HCEC 1CT (cell line): ENCODE measurements around the gene HEXIM1.
A peak's percentile ranks its signal among the peaks of the same experiment; 100 is the strongest.

ENCODE experiments used
- DNase-seq: peaks from one replicate; pipeline ENCODE4 v3.0.0-alpha.2; 2017

Gene HEXIM1

DNA sequence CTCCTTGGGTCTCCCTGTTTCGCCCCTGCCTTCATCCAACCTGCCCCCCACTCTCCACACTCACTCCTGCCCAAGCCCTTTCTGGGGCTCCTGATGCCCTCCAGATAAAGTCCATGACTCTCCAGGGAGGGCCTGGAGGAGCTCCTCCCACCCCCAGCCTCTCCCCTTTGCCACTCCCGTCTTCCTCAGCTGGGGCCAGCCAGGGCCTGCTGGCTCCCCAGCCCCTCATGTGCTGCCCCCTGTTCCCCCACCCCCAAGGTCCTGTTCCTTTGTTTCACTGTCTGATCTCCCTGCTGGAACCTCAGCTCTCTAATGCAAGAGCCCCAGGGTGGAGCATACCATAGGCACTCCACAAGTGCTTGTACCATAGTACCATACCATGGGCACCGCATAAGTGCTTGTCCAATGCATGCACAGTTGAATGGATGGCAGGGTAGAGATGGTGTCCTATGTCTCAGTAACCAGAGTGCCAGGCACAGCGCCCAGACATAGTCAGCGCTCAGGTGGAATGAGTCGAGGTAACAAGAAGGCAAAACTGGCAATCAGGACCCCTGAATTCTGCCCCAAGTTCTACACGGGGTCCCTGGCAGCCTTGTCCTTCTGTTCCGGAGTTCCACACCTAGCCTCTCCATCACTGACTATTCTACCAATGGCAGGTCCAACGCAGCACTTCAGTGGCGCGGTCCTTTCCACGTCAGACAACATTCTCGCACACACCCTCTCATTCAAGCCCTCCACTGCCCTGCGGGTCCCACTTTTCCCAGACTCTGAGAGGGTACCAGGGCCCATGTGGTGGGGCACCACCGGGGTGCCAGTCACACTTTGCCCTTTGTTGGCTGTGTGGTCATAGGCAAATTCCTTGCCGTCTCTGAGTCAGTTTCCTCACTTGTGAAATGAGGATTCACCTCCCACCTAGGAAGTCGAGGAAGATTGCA lies 17.3 kb upstream of the HEXIM1 start:
- DNase-seq, result no peak

DNA sequence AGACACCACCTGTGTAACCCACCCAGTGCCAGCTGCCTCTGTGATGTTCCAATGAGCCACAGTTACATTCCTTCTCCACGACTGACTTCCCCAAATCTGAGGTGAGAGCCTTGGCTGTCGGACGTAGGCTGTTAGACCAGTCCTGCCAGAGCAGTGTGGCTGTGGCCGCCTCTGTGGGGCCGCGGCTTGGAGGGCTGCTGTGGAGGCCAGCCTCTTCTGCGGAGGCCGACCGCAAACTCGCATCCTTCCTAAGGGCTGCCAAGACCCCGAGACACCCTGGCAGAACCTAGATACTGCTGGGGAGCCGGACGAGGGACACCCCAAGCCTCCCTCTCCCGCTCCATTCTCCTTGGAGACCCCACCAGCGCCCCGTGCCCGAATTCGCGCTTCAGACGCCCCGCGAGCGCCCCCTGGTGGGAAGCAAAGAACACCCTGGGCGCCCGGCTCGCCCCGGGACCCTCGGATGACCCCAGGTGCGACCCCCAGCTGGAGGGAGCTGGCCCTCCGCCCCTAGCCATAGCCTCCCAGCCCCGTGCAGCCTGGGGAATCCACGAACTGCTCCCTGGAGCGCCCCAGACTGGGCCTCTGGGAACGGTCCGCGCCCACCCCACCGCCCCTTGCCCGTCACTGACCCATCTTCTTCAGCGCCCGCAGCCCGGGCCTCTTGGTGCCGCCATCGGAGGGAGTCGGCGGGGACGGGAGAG lies 16.5 kb upstream of the HEXIM1 start:
- DNase-seq, result no peak

GRCh38 chr17:45132320-45132571 lies 16.0 kb upstream of the HEXIM1 start, which contains the start of gene PLCD3:
Gene PLCD3, minus strand, starts transcription at chr17:45132515. Its CDS starts 105 bp downstream, at chr17:45132410.
- DNase-seq, result no peak

DNA sequence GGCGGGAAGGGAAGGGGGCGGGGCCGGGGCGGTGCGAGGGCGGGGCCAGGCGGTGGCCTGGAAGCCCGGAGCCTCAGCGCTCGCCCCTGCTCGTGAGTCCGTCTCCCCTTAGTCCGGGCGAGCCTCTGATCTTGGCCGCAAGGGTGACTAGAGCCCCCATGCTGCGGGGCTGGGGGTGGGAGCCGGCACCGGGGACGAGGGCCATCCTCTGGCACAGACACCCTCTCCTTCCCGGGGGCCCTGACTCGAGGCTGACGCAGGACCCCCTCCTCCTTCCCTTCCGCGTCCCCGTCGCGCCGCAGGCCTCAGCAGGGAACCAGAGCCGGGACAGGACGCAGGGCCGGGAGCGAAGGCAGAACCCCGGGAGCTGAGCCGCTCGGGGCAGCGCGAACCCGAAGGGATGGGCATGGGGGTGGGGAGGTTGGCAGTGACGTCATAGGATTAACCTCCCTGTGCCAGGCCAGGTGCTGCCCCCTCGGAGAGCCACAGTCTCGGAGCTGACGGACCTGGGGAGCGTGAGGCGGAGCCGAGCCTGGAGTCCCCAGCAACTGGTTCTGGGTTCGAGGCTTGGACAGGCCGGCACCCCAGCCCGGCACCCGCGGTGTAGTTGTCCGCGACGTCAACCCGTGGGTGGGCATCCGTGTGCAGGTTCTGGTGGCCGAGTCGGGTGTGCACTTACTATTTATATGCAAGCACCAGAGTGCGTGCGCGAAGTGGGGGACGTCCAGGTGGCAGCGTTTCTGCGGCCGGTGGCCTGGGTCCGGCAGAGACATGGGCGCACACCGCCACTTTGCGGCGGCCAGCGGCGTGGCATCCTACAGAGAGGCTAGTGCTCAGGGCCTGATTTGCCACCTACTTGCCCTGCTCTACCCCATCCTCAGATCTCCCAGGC lies 15.5 kb upstream of the HEXIM1 start:
- peak; percentile 79 for DNase-seq

DNA sequence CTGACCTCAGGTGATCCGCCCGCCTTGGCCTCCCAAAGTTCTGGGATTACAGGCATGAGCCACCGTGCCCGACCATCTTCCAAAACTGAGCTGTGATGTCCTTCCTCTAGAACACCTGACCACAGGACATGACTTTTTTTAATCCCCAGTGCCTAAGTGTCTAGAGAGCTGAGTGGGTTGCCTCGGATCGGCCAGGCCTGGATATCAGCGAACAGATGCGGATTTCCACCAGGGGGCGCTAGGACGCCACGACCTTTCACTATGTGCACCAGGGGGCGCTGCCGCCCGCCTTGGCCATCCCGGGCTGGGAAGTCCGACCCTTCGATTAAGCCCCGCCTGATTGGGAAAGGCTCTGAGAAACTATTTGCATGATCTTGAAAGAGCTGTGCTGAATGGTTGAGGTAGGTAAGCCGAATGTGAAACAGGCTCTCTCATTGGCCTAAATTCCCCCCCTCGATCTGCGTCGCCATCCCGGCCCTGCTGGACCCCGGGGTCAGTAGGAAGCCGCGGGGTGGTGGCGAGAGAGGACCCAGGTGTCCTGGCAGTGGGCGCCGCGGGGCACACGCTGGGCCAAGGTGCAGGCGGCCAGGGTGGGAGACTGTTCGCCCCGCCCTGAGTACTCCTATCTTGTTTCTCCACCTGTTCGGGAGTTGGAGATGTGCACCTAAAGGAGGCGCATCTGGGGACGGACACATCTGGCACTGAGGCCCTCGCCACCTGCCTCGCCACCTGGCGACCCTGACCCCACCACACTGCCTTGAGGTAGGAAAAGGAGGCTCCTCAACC lies 12.9 kb upstream of the HEXIM1 start, which contains the start of gene ACBD4:
ACBD4 (plus strand) TSS at position 496 of the 786 bp plus-strand sequence. CDS start 458 bp downstream, outside the sequence.
- DNase-seq, result peak; percentile 96

- DNase-seq, result no peak
Measured at GRCh38 chr17:45135978-45136791, 12.1 kb upstream of the HEXIM1 start.

GRCh38 chr17:45136846-45137560 lies 11.3 kb upstream of the HEXIM1 start:
- DNase-seq, result no peak

DNA sequence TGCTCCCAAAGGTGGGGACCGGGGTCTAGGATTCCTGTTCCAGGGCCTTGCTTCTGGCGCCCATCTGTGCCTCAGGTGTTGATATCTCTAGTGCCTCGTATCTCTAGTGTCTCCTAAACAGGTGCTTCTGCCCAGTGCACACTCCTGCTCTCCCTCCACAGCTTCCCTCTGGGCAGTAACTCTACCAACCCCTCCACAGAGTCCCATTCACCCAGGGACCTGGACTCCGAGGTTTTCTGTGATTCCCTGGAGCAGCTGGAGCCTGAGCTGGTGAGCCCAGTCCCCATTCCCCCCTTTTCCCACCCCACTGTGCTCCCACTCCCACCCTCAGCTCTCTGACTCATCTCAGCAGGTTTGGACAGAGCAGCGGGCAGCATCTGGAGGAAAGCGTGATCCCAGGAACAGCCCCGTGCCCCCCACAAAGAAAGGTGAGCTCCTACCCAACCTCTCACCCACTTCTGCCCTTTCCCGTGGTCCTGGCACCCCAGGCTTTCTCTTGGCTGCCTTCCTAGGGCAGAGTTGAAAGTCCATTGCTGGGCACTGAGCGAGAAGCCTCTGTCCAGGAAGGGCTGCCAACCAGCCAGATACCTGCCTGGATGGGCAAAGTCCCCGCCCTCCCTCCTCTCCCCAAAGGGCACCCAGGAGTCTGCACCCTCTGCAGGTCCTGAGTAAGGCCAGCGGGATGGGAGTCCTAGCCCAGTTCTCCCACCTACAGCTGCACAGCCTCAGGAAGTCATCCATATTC lies 10.5 kb upstream of the HEXIM1 start:
- no peak for DNase-seq

GRCh38 chr17:45138911-45139532 lies 9.3 kb upstream of the HEXIM1 start:
- DNase-seq, result no peak

- DNase-seq, result no peak
Measured at GRCh38 chr17:45139533-45139920, 8.7 kb upstream of the HEXIM1 start.

DNA sequence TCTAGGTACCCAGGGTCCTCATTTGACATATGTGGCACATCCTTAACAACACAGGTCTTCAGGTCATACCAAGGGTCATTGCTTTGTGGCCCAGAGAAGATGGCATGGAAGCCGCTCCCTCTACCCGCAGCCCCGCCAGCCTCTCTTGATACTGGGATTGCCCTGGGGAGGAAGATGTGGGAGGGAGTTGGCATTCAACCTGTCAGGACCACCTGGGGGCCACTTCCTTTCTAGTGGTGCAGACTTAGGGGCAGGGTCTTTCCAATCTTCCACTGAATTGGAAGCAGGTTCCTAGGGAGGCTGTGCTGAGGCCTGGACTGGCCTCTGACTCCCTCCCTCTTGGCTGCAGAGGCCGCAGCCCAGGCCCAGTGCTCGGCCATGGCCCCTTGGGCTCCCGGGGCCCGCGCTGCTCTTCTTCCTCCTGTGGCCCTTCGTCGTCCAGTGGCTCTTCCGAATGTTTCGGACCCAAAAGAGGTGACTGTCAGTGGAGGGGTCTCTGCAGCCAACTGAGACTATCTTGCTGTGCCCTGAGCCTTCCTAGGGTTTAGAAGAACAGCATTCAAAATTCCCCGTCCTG lies 5.1 kb upstream of the HEXIM1 start:
- DNase-seq, result no peak

- peak; percentile 78 for DNase-seq
Measured at GRCh38 chr17:45143767-45144198, 4.5 kb upstream of the HEXIM1 start.

DNA sequence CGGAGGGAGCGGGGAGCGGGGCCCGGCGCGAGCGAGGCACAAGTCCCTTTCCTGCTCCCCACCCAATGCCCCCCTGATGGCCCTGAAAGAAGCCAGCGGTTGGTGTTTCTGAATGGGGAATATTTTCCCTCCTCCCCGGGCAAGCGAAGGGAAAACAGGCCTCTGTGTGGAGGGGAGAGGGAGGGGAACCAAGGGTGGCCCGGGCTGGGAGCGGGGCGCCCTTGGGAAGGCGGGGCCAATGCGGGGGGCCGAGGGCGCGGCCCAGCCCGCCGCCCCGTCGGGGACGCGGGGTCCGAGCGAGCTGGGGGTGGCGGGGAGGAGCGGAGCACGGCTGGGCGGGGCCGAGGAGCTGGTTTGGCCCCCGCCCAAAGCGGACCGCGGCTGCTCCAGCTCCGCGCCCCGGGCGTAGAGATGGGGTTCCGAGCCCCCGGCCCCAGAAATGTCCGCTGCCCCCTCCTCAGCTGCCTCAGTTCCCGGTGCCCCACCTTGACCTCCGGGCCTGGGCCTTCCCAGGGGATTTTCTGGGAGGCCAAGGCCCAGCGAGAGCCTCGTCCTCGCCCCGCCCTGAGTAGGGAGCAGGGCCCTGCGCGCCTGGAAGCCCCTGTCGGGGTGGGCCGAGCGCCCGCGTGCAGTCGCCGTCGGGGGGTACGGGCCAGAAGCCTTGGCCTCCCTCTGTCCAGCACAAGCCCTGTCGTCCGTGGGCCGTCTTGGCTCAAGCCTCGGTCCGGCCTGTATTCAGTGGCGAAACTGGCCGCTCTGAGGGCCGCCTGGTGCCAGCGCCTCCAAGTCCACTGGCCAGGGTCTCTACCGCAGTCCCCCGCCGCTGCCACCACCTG lies 3.9 kb upstream of the HEXIM1 start:
- peak; percentile 39 for DNase-seq

DNA sequence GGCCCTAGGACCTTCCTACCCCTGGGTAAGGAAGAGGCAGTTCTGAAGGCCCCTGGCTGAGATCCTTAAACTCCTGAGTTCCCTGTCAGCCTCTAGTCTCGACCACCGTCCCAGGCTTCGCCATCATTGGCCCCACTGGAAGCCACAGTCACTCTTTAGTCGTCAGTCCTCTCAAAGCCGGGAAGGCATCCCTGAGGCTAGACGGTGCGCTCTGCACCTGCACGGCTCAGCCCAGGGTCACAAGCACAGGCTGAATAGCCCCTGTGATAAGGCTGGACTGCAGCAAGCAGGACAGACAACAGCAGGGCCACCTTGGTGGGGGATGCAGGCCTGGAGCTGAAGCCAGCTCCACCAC lies 3.3 kb upstream of the HEXIM1 start:
- no peak for DNase-seq

GRCh38 chr17:45146166-45146565 lies 2.1 kb upstream of the HEXIM1 start:
- DNase-seq, result no peak

GRCh38 chr17:45146592-45146889 lies 1.7 kb upstream of the HEXIM1 start:
- DNase-seq, result no peak

DNA sequence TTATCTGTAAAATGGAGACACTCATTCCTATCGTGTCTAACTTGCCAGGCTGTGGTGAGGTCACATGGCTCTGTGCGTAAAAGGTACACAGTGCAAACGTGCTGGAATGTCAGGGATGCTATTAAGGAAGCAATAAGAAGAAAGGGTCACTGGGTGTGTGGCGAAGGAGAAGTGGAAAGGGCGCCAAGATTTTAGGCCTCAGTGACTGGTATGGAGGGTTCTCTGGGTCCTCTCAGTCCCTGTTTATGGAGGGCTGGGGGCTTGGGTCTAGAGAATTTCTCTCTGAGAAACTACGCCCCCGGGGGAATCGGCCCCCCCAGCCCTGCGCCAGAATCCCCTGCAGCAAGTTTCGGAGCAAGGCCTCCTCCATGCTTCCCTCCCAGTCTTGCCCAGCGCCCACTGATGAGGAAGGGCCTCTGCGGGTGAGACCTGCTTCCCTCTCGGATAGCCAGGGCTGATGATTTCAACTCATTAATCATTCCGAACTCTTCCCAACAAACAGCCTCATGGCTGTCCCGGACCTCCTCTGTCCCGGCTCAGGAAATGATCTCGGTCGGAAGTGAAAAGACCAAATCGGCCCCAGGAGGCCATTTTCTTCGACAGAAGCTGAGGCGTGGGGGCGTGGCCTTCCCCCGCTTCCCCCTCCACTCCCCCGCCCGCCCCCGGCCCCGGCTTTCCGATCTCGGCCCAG lies 1.2 kb upstream of the HEXIM1 start:
- peak; percentile 67 for DNase-seq
